ENCODE measurements around the gene PIK3CD.

DNA sequence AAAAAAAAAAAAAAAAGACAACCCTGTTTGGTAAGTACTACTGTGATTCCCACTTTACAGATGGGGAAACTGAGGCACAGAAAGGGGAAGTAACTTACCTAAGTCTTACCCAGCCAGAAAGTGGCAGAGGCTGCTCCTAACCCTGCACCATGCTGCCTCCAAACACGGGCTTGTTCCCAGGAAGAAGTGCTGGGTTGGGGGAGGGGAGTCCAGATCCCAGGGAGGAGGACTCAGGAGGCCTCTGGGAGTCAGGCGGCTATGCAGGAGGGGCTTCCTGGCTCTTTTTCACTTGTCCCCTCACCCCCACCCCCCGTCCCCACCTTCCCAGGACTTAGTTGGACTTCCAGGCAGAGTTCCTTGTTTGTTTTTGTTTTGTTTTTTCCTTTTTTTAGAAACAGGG is 23.9 kb downstream of the PIK3CD start:
- TF ChIP-seq CREB1 (CRISPR knock-in tag; IDR thresholded peaks at IDR 0.05; ENCODE audit: low read depth), result no peak
- TF ChIP-seq, protein P1, sequence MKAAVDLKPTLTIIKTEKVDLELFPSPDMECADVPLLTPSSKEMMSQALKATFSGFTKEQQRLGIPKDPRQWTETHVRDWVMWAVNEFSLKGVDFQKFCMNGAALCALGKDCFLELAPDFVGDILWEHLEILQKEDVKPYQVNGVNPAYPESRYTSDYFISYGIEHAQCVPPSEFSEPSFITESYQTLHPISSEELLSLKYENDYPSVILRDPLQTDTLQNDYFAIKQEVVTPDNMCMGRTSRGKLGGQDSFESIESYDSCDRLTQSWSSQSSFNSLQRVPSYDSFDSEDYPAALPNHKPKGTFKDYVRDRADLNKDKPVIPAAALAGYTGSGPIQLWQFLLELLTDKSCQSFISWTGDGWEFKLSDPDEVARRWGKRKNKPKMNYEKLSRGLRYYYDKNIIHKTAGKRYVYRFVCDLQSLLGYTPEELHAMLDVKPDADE (IDR thresholded peaks at IDR 0.05), result no peak
- TF ChIP-seq, protein P2, sequence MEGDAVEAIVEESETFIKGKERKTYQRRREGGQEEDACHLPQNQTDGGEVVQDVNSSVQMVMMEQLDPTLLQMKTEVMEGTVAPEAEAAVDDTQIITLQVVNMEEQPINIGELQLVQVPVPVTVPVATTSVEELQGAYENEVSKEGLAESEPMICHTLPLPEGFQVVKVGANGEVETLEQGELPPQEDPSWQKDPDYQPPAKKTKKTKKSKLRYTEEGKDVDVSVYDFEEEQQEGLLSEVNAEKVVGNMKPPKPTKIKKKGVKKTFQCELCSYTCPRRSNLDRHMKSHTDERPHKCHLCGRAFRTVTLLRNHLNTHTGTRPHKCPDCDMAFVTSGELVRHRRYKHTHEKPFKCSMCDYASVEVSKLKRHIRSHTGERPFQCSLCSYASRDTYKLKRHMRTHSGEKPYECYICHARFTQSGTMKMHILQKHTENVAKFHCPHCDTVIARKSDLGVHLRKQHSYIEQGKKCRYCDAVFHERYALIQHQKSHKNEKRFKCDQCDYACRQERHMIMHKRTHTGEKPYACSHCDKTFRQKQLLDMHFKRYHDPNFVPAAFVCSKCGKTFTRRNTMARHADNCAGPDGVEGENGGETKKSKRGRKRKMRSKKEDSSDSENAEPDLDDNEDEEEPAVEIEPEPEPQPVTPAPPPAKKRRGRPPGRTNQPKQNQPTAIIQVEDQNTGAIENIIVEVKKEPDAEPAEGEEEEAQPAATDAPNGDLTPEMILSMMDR (conservative IDR thresholded peaks at IDR 0.05; ENCODE audit: low read depth in 2 of 2), result no peak
- TF ChIP-seq STAT1 (IDR thresholded peaks at IDR 0.05; ENCODE audit: unreplicated experiment), result no peak
- no peak for TF ChIP-seq EZH2 (IDR thresholded peaks at IDR 0.05; ENCODE audit: low read depth, unreplicated experiment)
- TF ChIP-seq POLR2AphosphoS5 (IDR thresholded peaks at IDR 0.05; ENCODE audit: low read depth), result no peak
- TF ChIP-seq, protein P3, sequence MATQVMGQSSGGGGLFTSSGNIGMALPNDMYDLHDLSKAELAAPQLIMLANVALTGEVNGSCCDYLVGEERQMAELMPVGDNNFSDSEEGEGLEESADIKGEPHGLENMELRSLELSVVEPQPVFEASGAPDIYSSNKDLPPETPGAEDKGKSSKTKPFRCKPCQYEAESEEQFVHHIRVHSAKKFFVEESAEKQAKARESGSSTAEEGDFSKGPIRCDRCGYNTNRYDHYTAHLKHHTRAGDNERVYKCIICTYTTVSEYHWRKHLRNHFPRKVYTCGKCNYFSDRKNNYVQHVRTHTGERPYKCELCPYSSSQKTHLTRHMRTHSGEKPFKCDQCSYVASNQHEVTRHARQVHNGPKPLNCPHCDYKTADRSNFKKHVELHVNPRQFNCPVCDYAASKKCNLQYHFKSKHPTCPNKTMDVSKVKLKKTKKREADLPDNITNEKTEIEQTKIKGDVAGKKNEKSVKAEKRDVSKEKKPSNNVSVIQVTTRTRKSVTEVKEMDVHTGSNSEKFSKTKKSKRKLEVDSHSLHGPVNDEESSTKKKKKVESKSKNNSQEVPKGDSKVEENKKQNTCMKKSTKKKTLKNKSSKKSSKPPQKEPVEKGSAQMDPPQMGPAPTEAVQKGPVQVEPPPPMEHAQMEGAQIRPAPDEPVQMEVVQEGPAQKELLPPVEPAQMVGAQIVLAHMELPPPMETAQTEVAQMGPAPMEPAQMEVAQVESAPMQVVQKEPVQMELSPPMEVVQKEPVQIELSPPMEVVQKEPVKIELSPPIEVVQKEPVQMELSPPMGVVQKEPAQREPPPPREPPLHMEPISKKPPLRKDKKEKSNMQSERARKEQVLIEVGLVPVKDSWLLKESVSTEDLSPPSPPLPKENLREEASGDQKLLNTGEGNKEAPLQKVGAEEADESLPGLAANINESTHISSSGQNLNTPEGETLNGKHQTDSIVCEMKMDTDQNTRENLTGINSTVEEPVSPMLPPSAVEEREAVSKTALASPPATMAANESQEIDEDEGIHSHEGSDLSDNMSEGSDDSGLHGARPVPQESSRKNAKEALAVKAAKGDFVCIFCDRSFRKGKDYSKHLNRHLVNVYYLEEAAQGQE (IDR thresholded peaks at IDR 0.05; ENCODE audit: unreplicated experiment), result no peak
- no peak for TF ChIP-seq EZH2phosphoT487 (IDR thresholded peaks at IDR 0.05; ENCODE audit: unreplicated experiment)
- no peak for TF ChIP-seq ZNF331 (CRISPR knock-in tag; IDR thresholded peaks at IDR 0.05; ENCODE audit: low read depth)
